GM12873 (cell line): ENCODE data around the gene LDB3.

Source experiments
- TF ChIP-seq, protein P1 (sequence below): IDR thresholded peaks from 2 replicates; pipeline ENCODE4 v1.5.1; 2012; ENCODE audit warnings: low read depth, mild to moderate bottlenecking, moderate library complexity, low read length, control low read depth; ENCODE audit not compliant: insufficient read depth; ENCODE audit errors: missing control alignments

Gene LDB3

DNA sequence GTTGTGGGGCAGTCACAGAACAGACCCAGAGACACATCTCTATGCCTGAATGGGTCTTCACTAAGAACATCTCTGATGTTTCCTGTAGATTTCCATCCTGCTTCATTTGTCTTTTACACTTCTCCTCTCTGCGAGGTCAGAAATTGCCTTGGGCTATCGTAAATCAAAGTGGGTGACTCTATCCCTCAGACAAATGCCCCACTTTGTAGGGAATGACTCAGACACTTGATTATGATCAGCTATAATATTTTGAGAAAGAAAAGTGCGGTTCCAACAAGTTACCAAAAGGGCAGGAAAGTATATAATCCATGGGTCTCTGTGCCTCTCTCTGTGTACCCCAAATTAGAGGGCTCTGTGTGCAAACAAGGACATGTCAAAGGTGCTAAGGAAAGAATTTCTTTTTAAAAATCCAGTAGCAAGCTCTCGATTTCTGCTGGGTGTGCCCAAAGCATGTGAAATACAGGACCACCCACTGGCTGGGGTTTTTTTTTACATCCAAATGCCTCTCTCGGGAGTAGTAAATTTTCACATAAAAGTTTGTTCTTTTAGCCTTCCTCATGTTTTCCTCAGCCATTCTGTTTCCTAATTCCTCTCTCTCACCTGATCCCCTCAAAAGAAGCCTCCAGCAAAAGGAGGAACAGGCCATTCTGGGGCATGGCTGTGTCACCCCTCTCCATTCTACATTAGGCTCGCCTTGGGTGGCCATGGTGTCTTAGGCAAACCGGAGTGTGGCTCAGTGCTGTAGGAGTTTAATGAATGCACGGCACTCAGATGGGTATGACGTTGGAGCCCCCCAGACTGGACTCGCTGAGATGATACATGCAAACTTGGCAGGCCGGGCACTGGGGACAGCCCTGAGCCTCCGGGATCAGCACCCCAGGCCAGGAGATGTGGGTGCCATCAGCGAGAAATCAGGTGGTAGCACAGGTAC lies 20.3 kb upstream of the LDB3 start:
- TF ChIP-seq, protein P1, sequence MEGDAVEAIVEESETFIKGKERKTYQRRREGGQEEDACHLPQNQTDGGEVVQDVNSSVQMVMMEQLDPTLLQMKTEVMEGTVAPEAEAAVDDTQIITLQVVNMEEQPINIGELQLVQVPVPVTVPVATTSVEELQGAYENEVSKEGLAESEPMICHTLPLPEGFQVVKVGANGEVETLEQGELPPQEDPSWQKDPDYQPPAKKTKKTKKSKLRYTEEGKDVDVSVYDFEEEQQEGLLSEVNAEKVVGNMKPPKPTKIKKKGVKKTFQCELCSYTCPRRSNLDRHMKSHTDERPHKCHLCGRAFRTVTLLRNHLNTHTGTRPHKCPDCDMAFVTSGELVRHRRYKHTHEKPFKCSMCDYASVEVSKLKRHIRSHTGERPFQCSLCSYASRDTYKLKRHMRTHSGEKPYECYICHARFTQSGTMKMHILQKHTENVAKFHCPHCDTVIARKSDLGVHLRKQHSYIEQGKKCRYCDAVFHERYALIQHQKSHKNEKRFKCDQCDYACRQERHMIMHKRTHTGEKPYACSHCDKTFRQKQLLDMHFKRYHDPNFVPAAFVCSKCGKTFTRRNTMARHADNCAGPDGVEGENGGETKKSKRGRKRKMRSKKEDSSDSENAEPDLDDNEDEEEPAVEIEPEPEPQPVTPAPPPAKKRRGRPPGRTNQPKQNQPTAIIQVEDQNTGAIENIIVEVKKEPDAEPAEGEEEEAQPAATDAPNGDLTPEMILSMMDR = no peak

DNA sequence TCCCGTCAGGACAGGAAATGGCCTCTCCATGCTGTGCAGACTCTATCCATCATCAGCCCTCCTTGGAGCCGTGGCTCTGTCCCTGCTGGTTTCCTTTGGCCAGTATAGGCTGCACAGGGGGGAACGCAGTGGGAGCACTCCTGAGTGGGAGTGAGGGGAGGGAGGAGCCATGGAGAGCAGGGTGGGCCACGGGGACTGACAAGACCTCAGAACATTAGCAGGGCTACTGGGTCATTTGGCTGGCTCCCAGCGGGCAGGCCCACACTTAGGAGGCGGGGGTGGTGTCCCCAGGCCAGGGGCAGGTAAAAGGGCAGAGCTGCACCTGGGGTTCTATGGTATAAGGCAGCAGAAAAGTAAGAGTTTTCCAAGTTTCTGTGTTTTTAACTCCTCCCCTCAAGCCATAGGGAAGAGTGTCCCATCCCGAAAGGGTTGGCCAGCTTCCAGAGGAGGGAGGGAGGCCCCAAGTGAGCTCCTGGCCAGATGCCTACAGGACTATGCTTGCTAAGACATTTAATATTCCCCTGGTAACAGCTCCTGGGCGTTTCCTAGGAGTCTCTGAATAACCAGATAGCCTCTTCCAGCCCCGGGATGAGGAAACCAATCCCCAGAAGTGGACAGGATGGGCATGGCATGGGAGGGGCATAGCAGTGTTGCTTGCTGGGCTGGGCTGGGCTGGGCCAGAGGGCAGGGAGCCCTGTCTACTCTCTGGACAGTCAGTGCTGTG lies 19.4 kb upstream of the LDB3 start:
- TF ChIP-seq, protein P1 = no peak

DNA sequence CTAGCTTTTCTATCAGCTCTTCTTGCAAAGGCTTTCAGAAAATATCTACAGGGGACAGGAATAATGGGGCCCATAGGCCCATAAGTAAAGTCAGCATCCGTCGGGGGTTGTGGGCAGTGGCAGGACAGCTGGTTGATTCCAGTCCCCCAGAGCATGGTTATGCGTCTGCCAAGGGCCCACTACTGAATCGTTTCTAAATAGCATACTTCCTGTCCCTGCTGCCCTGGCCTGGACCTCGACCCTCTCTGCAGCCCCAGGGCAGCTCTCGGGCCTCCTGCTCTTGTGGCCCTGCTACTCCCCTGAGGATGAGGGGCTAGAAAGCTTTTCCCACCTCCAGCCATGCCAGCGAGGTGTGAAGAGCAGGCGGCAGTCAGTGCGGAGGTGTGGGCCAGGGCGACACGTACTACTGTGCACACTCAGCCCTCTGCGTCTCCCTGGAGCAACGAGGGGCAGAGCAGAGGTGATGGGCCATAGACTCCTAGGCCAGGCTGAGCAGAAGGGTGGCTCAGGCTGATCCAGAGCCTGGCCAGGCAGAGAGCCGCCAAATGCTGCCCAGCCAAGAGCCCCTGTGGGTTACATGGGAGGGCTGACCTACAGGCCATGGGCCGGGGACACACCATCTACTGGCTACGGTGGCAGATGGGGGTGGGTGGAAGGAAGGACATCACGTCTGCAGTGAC lies 18.7 kb upstream of the LDB3 start:
- TF ChIP-seq, protein P1 = no peak

DNA sequence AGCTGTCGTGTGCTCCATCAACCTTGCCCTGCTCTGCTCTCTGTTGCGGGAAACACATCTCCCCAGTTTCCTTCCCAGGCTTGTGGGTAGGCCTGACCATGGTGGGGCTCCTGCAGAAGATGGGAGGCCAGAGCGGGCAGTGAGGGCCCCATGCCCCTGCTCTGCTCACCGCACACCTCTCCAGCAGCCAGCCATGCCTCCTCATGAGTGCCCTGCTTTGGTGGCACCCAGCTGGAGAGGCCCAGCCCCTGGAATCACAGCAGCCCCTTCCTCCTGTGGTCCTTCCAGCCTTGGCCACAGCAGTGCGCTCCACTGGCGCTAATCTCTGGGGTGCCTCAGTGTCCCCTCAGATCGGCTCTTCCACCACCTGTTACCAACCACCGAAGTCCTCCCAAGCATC lies 18.2 kb upstream of the LDB3 start:
- TF ChIP-seq, protein P1 = no peak

- TF ChIP-seq, protein P1 = no peak
Observed at GRCh38 chr10:86651021-86651471, 17.3 kb upstream of the LDB3 start.

GRCh38 chr10:86651631-86652331 lies 16.5 kb upstream of the LDB3 start:
- TF ChIP-seq, protein P1 = no peak
